Right cardiac atrium (tissue), 5 donors: Measurements from ENCODE around the gene SLC25A47. TPM values are rescaled to one million over a fixed set of nuclear protein-coding genes. Genes with fewer than 3 reads are reported as not detected.

Source experiments
- ATAC-seq, 2 donors: fragments of 200-7000 bp; cut with Tn5 transposase; one replicate each; pipeline versions ENCODE4 v1.8.0 to v1.9.1; 2020; ENCODE audit warnings: moderate library complexity in 2 of 2, mild to moderate bottlenecking in 1 of 2
- DNase-seq, 3 donors: peaks; one replicate each; pipeline ENCODE4 v3.0.0-alpha.2; 2020
- H3K27ac ChIP-seq: one replicate; pipeline ENCODE4 v1.5.1; 2013; ENCODE audit warnings: mild to moderate bottlenecking, low read length, control low read depth, moderate library complexity
- H3K27me3 ChIP-seq: one replicate; pipeline ENCODE4 v1.6.1; 2013; ENCODE audit not compliant: control insufficient read depth, insufficient read depth
- H3K4me1 ChIP-seq: one replicate; pipeline ENCODE4 v1.6.1; 2013; ENCODE audit warnings: low read length; ENCODE audit not compliant: control insufficient read depth, insufficient read depth
- H3K4me3 ChIP-seq: one replicate; pipeline ENCODE4 v1.5.1; 2013; ENCODE audit warnings: low read length, control low read depth
- H3K9me3 ChIP-seq: one replicate; pipeline ENCODE4 v1.6.1; 2013; ENCODE audit warnings: low read length; ENCODE audit not compliant: control insufficient read depth
- WGBS: extraction: QIAGEN DNeasy Blood & Tissue Kit; methylation state at CpG from one replicate; pipeline ENCODE4 v1.1.7; 2013; 5-methylcytosine and 5-hydroxymethylcytosine counted together
- intact Hi-C, 4 donors: fragments of 100-400 bp; cut with DNase I; formaldehyde crosslinking; loops; one replicate each; pipeline versions ENCODE4 v1.11.0 to v1.14.0; 2022 to 2023
- polyA plus RNA-seq: library from polyadenylated mRNA; stranded (reverse); fragments of 200-250 nt; gene quantifications from one replicate; pipeline ENCODE4 v1.2.3, GENCODE V29; 2013
- total RNA-seq, 4 donors: library from RNA; stranded (reverse); fragmentation: NEBNext Ultra II Directional; extraction: Animal tissue kit (Norgen Biotek cat#: 25700); gene quantifications; one replicate each; pipeline ENCODE4 v1.2.1, GENCODE V29; 2021
- donor health status: healthy with polysubstance abuse.
- donor health status: DM: no; HTN: yes; CAD: no.
- donor health status: DM: no; HTN: no; CAD: no.
- donor health status: DM: no; HTN: yes; CAD: no; lungs with severe emphysema.
- donor health status: DM: yes; HTN: yes; CAD: no.

The SLC25A47 gene
- total and polyA plus RNA-seq, 5 donors, result not detected

GRCh38 chr14:100329233-100330006, 6.3 kb downstream of the SLC25A47 start:
- DNase-seq, result no peak
- Histone ChIP-seq H3K9me3 (no peaks in the 10 kb centered on the region), H3K27ac (no peak overlapping the region), H3K4me1 (no peaks in the 10 kb centered on the region), H3K27me3 (no peaks in the 10 kb centered on the region), H3K4me3 (no peak overlapping the region)
- intact Hi-C loops, result no loop called here
- ATAC-seq, result no peak
- WGBS, result 87% methylated on average over 36 of the region's 36 CpGs

GRCh38 chr14:100330007-100330344, 6.8 kb downstream of the SLC25A47 start:
- Histone ChIP-seq H3K27ac (no peak overlapping the region), H3K27me3 (no peaks in the 10 kb centered on the region), H3K4me3 (no peak overlapping the region), H3K9me3 (no peaks in the 10 kb centered on the region), H3K4me1 (no peaks in the 10 kb centered on the region)
- intact Hi-C loops, result no loop called here
- DNase-seq, result peak in 1 of 3 donors; percentile 54
- ATAC-seq, result no peak
- 81% methylated on average over 11 of the region's 11 CpGs for WGBS

- ATAC-seq (peak in 1 of 2 donors; percentile 4), DNase-seq (peak in 1 of 3 donors; percentile 60)
- H3K27ac ChIP-seq, result no peak overlapping the region
- H3K4me3 ChIP-seq, result no peak overlapping the region
- H3K4me1 ChIP-seq, result no peaks in the 10 kb centered on the region
- intact Hi-C loops, result no loop called here
- no peaks in the 10 kb centered on the region for H3K9me3 ChIP-seq
- 82% methylated on average over 13 of the region's 13 CpGs for WGBS
- H3K27me3 ChIP-seq, result no peaks in the 10 kb centered on the region
Measured at GRCh38 chr14:100330388-100330931, 7.3 kb downstream of the SLC25A47 start.

- Histone ChIP-seq H3K27ac (no peak overlapping the region), H3K4me1 (no peaks in the 10 kb centered on the region), H3K4me3 (no peak overlapping the region), H3K27me3 (no peaks in the 10 kb centered on the region), H3K9me3 (no peaks in the 10 kb centered on the region)
- 74% methylated on average over 11 of the region's 11 CpGs for WGBS
- ATAC-seq (no peak), DNase-seq (peak in 1 of 3 donors; percentile 31)
- intact Hi-C loops, result no loop called here
Measured at GRCh38 chr14:100332071-100332639, 9.0 kb downstream of the SLC25A47 start.

GRCh38 chr14:100332797-100333196, 9.7 kb downstream of the SLC25A47 start:
- DNase-seq, result peak in 1 of 3 donors; percentile 38
- 88% methylated on average over 8 of the region's 8 CpGs for WGBS
- Histone ChIP-seq H3K9me3 (no peaks in the 10 kb centered on the region), H3K4me1 (no peaks in the 10 kb centered on the region), H3K4me3 (no peak overlapping the region), H3K27ac (no peak overlapping the region), H3K27me3 (no peaks in the 10 kb centered on the region)
- intact Hi-C loops, result no loop called here
- no peak for ATAC-seq

- Histone ChIP-seq H3K4me1 (no peaks in the 10 kb centered on the region), H3K4me3 (no peak overlapping the region), H3K27me3 (no peaks in the 10 kb centered on the region), H3K9me3 (no peaks in the 10 kb centered on the region), H3K27ac (no peak overlapping the region)
- WGBS, result 93% methylated on average over 8 of the region's 8 CpGs
- DNase-seq (peak in 1 of 3 donors; percentile 19), ATAC-seq (no peak)
- intact Hi-C loops, result no loop called here
Measured at GRCh38 chr14:100333311-100333710, 10.2 kb downstream of the SLC25A47 start.

- no peak for ATAC-seq
- intact Hi-C loops, result no loop called here
- WGBS, result 76% methylated on average over 7 of the region's 7 CpGs
Measured at GRCh38 chr14:100333827-100334226, 10.7 kb downstream of the SLC25A47 start.

GRCh38 chr14:100334904-100335303, 11.8 kb downstream of the SLC25A47 start:
- no peaks in the 10 kb centered on the region for H3K27me3 ChIP-seq
- H3K27ac ChIP-seq, result no peak overlapping the region
- no peaks in the 10 kb centered on the region for H3K9me3 ChIP-seq
- no peak for ATAC-seq
- DNase-seq, result peak in 1 of 3 donors; percentile 15
- H3K4me3 ChIP-seq, result no peak overlapping the region
- peaks cover 2% of the 10 kb centered on the region for H3K4me1 ChIP-seq
- intact Hi-C loops, result no loop called here
- 90% methylated on average over 12 of the region's 12 CpGs for WGBS

More at GRCh38 chr14:100333827-100334226, 10.7 kb downstream of the SLC25A47 start:
- H3K4me1 ChIP-seq, result no peaks in the 10 kb centered on the region
- no peaks in the 10 kb centered on the region for H3K9me3 ChIP-seq
- no peaks in the 10 kb centered on the region for H3K27me3 ChIP-seq
- no peak overlapping the region for H3K4me3 ChIP-seq
- no peak overlapping the region for H3K27ac ChIP-seq
- peak in 1 of 3 donors; percentile 13 for DNase-seq

GRCh38 chr14:100336618-100337530, 13.7 kb downstream of the SLC25A47 start:
- peak in 1 of 3 donors; percentile 23 for DNase-seq
- 87% methylated on average over 18 of the region's 18 CpGs for WGBS

GRCh38 chr14:100339766-100340422, 16.8 kb downstream of the SLC25A47 start:
- Histone ChIP-seq H3K27ac (no peak overlapping the region), H3K9me3 (no peaks in the 10 kb centered on the region), H3K4me3 (no peak overlapping the region), H3K4me1 (peaks cover 6% of the 10 kb centered on the region), H3K27me3 (no peaks in the 10 kb centered on the region)
- DNase-seq (peak in 1 of 3 donors; percentile 2), ATAC-seq (no peak)
- WGBS, result 79% methylated on average over 6 of the region's 6 CpGs
- intact Hi-C loops, result no loop called here

More at GRCh38 chr14:100336618-100337530, 13.7 kb downstream of the SLC25A47 start:
- no peak for ATAC-seq
- Histone ChIP-seq H3K27ac (no peak overlapping the region), H3K9me3 (no peaks in the 10 kb centered on the region), H3K27me3 (no peaks in the 10 kb centered on the region), H3K4me3 (no peak overlapping the region), H3K4me1 (peaks cover 6% of the 10 kb centered on the region)
- intact Hi-C loops, result no loop called here
